ENCODE results near the gene FKBP2.
A peak's percentile ranks its signal among the peaks of the same experiment; 100 is the strongest.

Gene FKBP2

GRCh38 chr11:64252003-64252872 is 11.3 kb downstream of the FKBP2 start (continued):
- TF ChIP-seq ZNF76 (tag by site-specific recombination; IDR thresholded peaks at IDR 0.05; ENCODE audit: borderline replicate concordance, low read depth), result peak; percentile 48; the same call in 1 of the 2 replicates
- TF ChIP-seq ZNF2 (tag by site-specific recombination; IDR thresholded peaks at IDR 0.05), result no peak
- TF ChIP-seq IKZF3 (tag by site-specific recombination; IDR thresholded peaks at IDR 0.05), result peak; percentile 79; the same call in 1 of the 2 replicates
- peak; percentile 47; the same call in 1 of the 2 replicates for TF ChIP-seq KLF8 (tag by site-specific recombination; IDR thresholded peaks at IDR 0.05)
- TF ChIP-seq PRDM10 (tag by site-specific recombination; IDR thresholded peaks at IDR 0.05), result peak; percentile 41; the same call in 1 of the 2 replicates
- TF ChIP-seq ZNF335 (tag by site-specific recombination; conservative IDR thresholded peaks at IDR 0.05), result peak; percentile 56; the same call in 1 of the 2 replicates
- no peak for TF ChIP-seq ZNF623 (tag by site-specific recombination; IDR thresholded peaks at IDR 0.05)
- TF ChIP-seq ZNF26 (tag by site-specific recombination; IDR thresholded peaks at IDR 0.05), result no peak
- peak; percentile 57 for TF ChIP-seq ZNF341 (tag by site-specific recombination; IDR thresholded peaks at IDR 0.05; ENCODE audit: low read depth)
- no peak for TF ChIP-seq ZNF488 (tag by site-specific recombination; IDR thresholded peaks at IDR 0.05)
- TF ChIP-seq ZNF768 (tag by site-specific recombination; IDR thresholded peaks at IDR 0.05), result no peak
- no peak for TF ChIP-seq SCRT2 (tag by site-specific recombination; IDR thresholded peaks at IDR 0.05)
- 0 out of 2 replicates have a peak, but pooled peaks have one; percentile 12 for TF ChIP-seq ZNF391 (tag by site-specific recombination; IDR thresholded peaks at IDR 0.05; ENCODE audit: borderline replicate concordance, low read depth)
- no peak for TF ChIP-seq ZNF157 (tag by site-specific recombination; IDR thresholded peaks at IDR 0.05)
- TF ChIP-seq YY2 (tag by site-specific recombination; IDR thresholded peaks at IDR 0.05), result no peak
- no peak for TF ChIP-seq ZNF248 (tag by site-specific recombination; IDR thresholded peaks at IDR 0.05)
- no peak for TF ChIP-seq ZNF350 (tag by site-specific recombination; IDR thresholded peaks at IDR 0.05)
- no peak for TF ChIP-seq ZNF398 (tag by site-specific recombination; IDR thresholded peaks at IDR 0.05)
- 0 out of 2 replicates have a peak, but pooled peaks have one; percentile 13 for TF ChIP-seq ZBTB11 (tag by site-specific recombination; conservative IDR thresholded peaks at IDR 0.05; ENCODE audit: low read depth)
- TF ChIP-seq ZBTB10 (tag by site-specific recombination; IDR thresholded peaks at IDR 0.05), result peak; percentile 95
- TF ChIP-seq ZNF394 (tag by site-specific recombination; IDR thresholded peaks at IDR 0.05; ENCODE audit: borderline replicate concordance), result no peak
- no peak for TF ChIP-seq ZNF292 (tag by site-specific recombination; IDR thresholded peaks at IDR 0.05; ENCODE audit: borderline replicate concordance, low read depth)
